Keratinocyte (primary cell): Measurements from ENCODE around the gene LENG8. TPM values are rescaled to one million over a fixed set of nuclear protein-coding genes. Genes with fewer than 3 reads are reported as not detected.
A peak's percentile ranks its signal among the peaks of the same experiment; 100 is the strongest.

Experiments used
- DNase-seq: peaks from one replicate; pipeline ENCODE4 v3.0.0-alpha.2; 2011; ENCODE audit warnings: low read depth, missing footprints, low spot score
- FAIRE-seq: peaks from 2 replicates; lab custom pipeline; 2011; peaks lifted over from hg19 to GRCh38; lab: Jason Lieb, UNC
- H2AFZ ChIP-seq: 2 replicates; pipeline ENCODE4 v1.6.0; 2012; ENCODE audit warnings: low read length, control low read depth, inconsistent platforms; ENCODE audit not compliant: control insufficient read depth
- H3K27ac ChIP-seq: 2 replicates; pipeline ENCODE4 v1.5.1; 2011; ENCODE audit warnings: low read length; ENCODE audit not compliant: control insufficient read depth, insufficient read depth
- H3K27me3 ChIP-seq: 3 replicates; pipeline ENCODE4 v1.6.0; 2011; ENCODE audit warnings: low read length; ENCODE audit not compliant: control insufficient read depth, insufficient read depth; ENCODE audit errors: extremely low read depth
- H3K36me3 ChIP-seq, 2 experiments: 2 replicates in 1 of 2; 3 replicates in 1 of 2; pipeline ENCODE4 v1.5.1; 2011; ENCODE audit warnings: low read length in 2 of 2, mild to moderate bottlenecking in 1 of 2; ENCODE audit not compliant: control insufficient read depth in 2 of 2, insufficient read depth in 2 of 2; ENCODE audit errors: extremely low read depth in 1 of 2
- H3K4me1 ChIP-seq: 3 replicates; pipeline ENCODE4 v1.5.1; 2011; ENCODE audit warnings: low read length; ENCODE audit not compliant: control insufficient read depth, insufficient read depth; ENCODE audit errors: extremely low read depth
- H3K4me2 ChIP-seq: 3 replicates; pipeline ENCODE4 v1.6.0; 2011; ENCODE audit warnings: low read depth, low read length; ENCODE audit not compliant: control insufficient read depth, insufficient read depth; ENCODE audit errors: extremely low read depth
- H3K4me3 ChIP-seq, 3 experiments: fragments of 200-600 bp in 1 of 3; sonication (generic) in 1 of 3; 2 replicates in 2 of 3; 3 replicates in 1 of 3; pipeline ENCODE4 v1.5.1; 2011 to 2016; ENCODE audit warnings: low read length in 3 of 3, mild to moderate bottlenecking in 3 of 3, control low read depth in 2 of 3, inconsistent platforms in 1 of 3, low read depth in 1 of 3, mixed read lengths in 1 of 3, mixed run types in 1 of 3, moderate library complexity in 1 of 3; ENCODE audit not compliant: control insufficient read depth in 2 of 3, insufficient read depth in 2 of 3; ENCODE audit errors: extremely low read depth in 1 of 3
- H3K79me2 ChIP-seq: 2 replicates; pipeline ENCODE4 v1.6.0; 2012; ENCODE audit warnings: low read length; ENCODE audit not compliant: control insufficient read depth, insufficient read depth
- H3K9ac ChIP-seq: 3 replicates; pipeline ENCODE4 v1.6.0; 2011; ENCODE audit warnings: low read length; ENCODE audit not compliant: control insufficient read depth, insufficient read depth; ENCODE audit errors: extremely low read depth
- H3K9me1 ChIP-seq: 3 replicates; pipeline ENCODE4 v1.6.0; 2011; ENCODE audit warnings: low read length; ENCODE audit not compliant: control insufficient read depth, insufficient read depth; ENCODE audit errors: extremely low read depth
- H3K9me3 ChIP-seq: 2 replicates; pipeline ENCODE4 v1.5.1; 2012; ENCODE audit warnings: low read depth, low read length; ENCODE audit not compliant: control insufficient read depth
- H4K20me1 ChIP-seq: 3 replicates; pipeline ENCODE4 v1.6.0; 2011; ENCODE audit warnings: low read length; ENCODE audit not compliant: control insufficient read depth, insufficient read depth; ENCODE audit errors: extremely low read depth
- CTCF ChIP-seq, 3 experiments: IDR thresholded peaks in 1 of 3; conservative IDR thresholded peaks in 1 of 3; optimal IDR thresholded peaks in 1 of 3; 2 replicates in 2 of 3; 3 replicates in 1 of 3; pipeline versions ENCODE3 to v1.5.1; 2011; ENCODE audit warnings: low read length in 3 of 3, mild to moderate bottlenecking in 3 of 3, moderate library complexity in 2 of 3, control low read depth in 1 of 3, inconsistent platforms in 1 of 3; ENCODE audit not compliant: insufficient read depth in 2 of 3; ENCODE audit errors: extremely low read depth in 1 of 3
- EZH2 ChIP-seq: IDR thresholded peaks from one replicate; pipeline ENCODE4 v1.6.1; 2012; ENCODE audit warnings: inconsistent platforms, mild to moderate bottlenecking, low read length, moderate library complexity
- dilution Hi-C: fragments of 300-500 bp; cut with MboI; formaldehyde crosslinking; loops from one replicate; pipeline ENCODE4 v1.7.0; 2020; ENCODE audit warnings: low sequenced_read_pairs; ENCODE audit not compliant: extremely low pct_ligation_motif_present
- polyA plus RNA-seq, 5 experiments: library from polyadenylated mRNA; depleted of rRNA in 3 of 5; stranded (reverse) in 3 of 5; stranded (forward) in 1 of 5; unstranded in 1 of 5; fragments of >200 nt; gene quantifications; 1 replicate in 1 of 5; 2 replicates in 3 of 5; 3 replicates in 1 of 5; pipeline versions ENCODE4 v1.2.1 to v1.2.3, GENCODE V29; 2011 to 2012; ENCODE audit warnings: missing spikeins in 2 of 5, low read depth in 1 of 5, low replicate concordance in 1 of 5

The LENG8 gene
- polyA plus RNA-seq, 1 donor (not counting 4 experiments of a cell fraction or from before 2014, with no cell fraction given), result 29.4 TPM

GRCh38 chr19:54431255-54431838 lies 17.7 kb upstream of the LENG8 start:
- Histone ChIP-seq H2AFZ (no peak overlapping the region), H3K4me2 (peak overlapping the region; percentile 48), H3K27me3 (peaks cover 20% of the 10 kb centered on the region), H3K4me3 (no peak overlapping the region), H4K20me1 (no peaks in the 10 kb centered on the region), H3K9me3 (no peaks in the 10 kb centered on the region), H3K4me1 (peaks cover 19% of the 10 kb centered on the region), H3K9ac (no peak overlapping the region), H3K36me3 (peaks cover 0 to under 1% of the 10 kb centered on the region in 2 experiments), H3K79me2 (no peaks in the 10 kb centered on the region), H3K27ac (no peak overlapping the region), H3K9me1 (no peaks in the 10 kb centered on the region)
- no peak for TF ChIP-seq EZH2
- TF ChIP-seq CTCF (optimal IDR thresholded peaks at IDR 0.05 in 1 of 3, IDR thresholded peaks at IDR 0.05 in 1 of 3, conservative IDR thresholded peaks at IDR 0.05 in 1 of 3; ENCODE audit: extremely low read depth in 1 of 3, insufficient read depth in 2 of 3, low read length in 3 of 3), result no peak
- DNase-seq (no peak), FAIRE-seq (no peak)
- dilution Hi-C loops, result no loop called here

DNA sequence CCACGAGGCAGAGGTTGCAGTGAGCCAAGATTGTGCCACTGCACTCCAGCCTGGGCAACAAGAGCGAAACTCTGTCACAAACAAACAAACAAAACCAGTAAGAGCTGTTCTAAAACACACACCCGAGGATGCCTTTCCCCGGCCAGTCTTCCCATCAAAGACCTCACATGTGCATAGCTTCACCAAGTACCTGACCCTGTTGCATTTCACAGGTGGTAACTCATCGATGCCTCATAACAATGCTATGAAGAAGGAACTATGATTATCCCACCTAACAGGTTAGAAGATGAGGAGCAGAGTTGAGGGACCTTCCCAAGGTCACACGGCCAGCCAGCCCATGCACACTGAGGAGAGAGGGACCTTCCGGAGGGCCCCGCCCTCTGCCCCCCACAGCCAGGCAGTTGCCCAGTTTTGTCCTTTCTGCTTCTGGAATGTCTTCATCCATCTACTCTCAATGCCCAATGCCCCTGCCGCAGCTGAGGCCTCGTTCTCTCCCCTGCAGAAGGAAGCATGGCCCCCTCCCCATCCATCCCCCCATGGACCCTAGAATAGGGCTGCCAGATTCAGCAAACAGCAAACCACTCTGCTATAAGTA lies 16.8 kb upstream of the LENG8 start:
- DNase-seq (no peak), FAIRE-seq (peak; percentile 84)
- Histone ChIP-seq H3K4me3 (no peak overlapping the region), H3K36me3 (peaks cover 0 to 1% of the 10 kb centered on the region in 2 experiments), H3K79me2 (no peaks in the 10 kb centered on the region), H3K27ac (no peak overlapping the region), H3K9me1 (no peaks in the 10 kb centered on the region), H3K27me3 (peaks cover 20% of the 10 kb centered on the region), H4K20me1 (no peaks in the 10 kb centered on the region), H3K9me3 (no peaks in the 10 kb centered on the region), H2AFZ (no peak overlapping the region), H3K4me2 (peak overlapping the region; percentile 0), H3K9ac (no peak overlapping the region), H3K4me1 (peaks cover 19% of the 10 kb centered on the region)
- TF ChIP-seq EZH2, result no peak
- no peak for TF ChIP-seq CTCF (optimal IDR thresholded peaks at IDR 0.05 in 1 of 3, IDR thresholded peaks at IDR 0.05 in 1 of 3, conservative IDR thresholded peaks at IDR 0.05 in 1 of 3; ENCODE audit: extremely low read depth in 1 of 3, insufficient read depth in 2 of 3, low read length in 3 of 3)
- dilution Hi-C loops, result no loop called here
